Adrenal gland (tissue), 5 donors: Measurements from ENCODE around the gene COL6A3.

Source experiments
- CTCF ChIP-seq, 6 experiments: fragments of 450-650 bp in 4 of 6; fragments of 200-600 bp in 2 of 6; sonication (generic) in 1 of 6; IDR thresholded peaks; 1 replicate in 5 of 6; 2 replicates in 1 of 6; pipeline versions ENCODE4 v1.5.1 to v1.8.0; 2016 to 2021; ENCODE audit warnings: antibody characterized with exemption in 6 of 6, mild to moderate bottlenecking in 2 of 6, moderate library complexity in 1 of 6
- POLR2A ChIP-seq, 2 donors: fragments of 450-650 bp; IDR thresholded peaks; one replicate each; pipeline ENCODE4 v1.6.1; 2017; ENCODE audit warnings: antibody characterized with exemption in 2 of 2, mild to moderate bottlenecking in 2 of 2, moderate library complexity in 1 of 2
- donor health status: DM: no; HTN: no; CAD: no.

GRCh38 chr2:237418300-237418699, 4.3 kb upstream of the COL6A3 start:
- no peak for TF ChIP-seq CTCF (IDR thresholded peaks at IDR 0.05)
- no peak for TF ChIP-seq POLR2A (IDR thresholded peaks at IDR 0.05)
